ENCODE measurements around the gene INO80E. TPM values are rescaled to one million over a fixed set of nuclear protein-coding genes. Genes with fewer than 3 reads are reported as not detected.

The INO80E gene
- total RNA-seq, 1 experiment from 2014 or later = 87.8 TPM

- no peak for DNase-seq (ENCODE audit: extremely low read depth, low read depth)
Observed at GRCh38 chr16:29975134-29975538, 20.9 kb upstream of the INO80E start.

- DNase-seq (ENCODE audit: extremely low read depth, low read depth) = no peak
Observed at GRCh38 chr16:29975811-29976511, 20.1 kb upstream of the INO80E start.

GRCh38 chr16:29977063-29977825 is 18.8 kb upstream of the INO80E start:
- DNase-seq (ENCODE audit: extremely low read depth, low read depth) = no peak

- no peak for DNase-seq (ENCODE audit: extremely low read depth, low read depth)
Observed at GRCh38 chr16:29978081-29978480, 18.0 kb upstream of the INO80E start.

- DNase-seq (ENCODE audit: extremely low read depth, low read depth) = no peak
Observed at GRCh38 chr16:29978564-29979270, 17.3 kb upstream of the INO80E start.

GRCh38 chr16:29982560-29983419 is 13.3 kb upstream of the INO80E start:
- no peak for DNase-seq (ENCODE audit: extremely low read depth, low read depth)

GRCh38 chr16:29983420-29984136 is 12.5 kb upstream of the INO80E start:
- no peak for DNase-seq (ENCODE audit: extremely low read depth, low read depth)

- no peak for DNase-seq (ENCODE audit: extremely low read depth, low read depth)
Observed at GRCh38 chr16:29984137-29984763, 11.8 kb upstream of the INO80E start.

- DNase-seq (ENCODE audit: extremely low read depth, low read depth) = no peak
Observed at GRCh38 chr16:29984764-29985147, 11.3 kb upstream of the INO80E start.

- DNase-seq (ENCODE audit: extremely low read depth, low read depth) = no peak
Observed at GRCh38 chr16:29985271-29985811, 10.7 kb upstream of the INO80E start.

GRCh38 chr16:29986231-29986630 is 9.8 kb upstream of the INO80E start:
- DNase-seq (ENCODE audit: extremely low read depth, low read depth) = no peak

GRCh38 chr16:29986931-29987330 is 9.1 kb upstream of the INO80E start:
- DNase-seq (ENCODE audit: extremely low read depth, low read depth) = no peak

- no peak for DNase-seq (ENCODE audit: extremely low read depth, low read depth)
Observed at GRCh38 chr16:29987371-29988085, 8.5 kb upstream of the INO80E start.

- no peak for DNase-seq (ENCODE audit: extremely low read depth, low read depth)
Observed at GRCh38 chr16:29988346-29989075, 7.5 kb upstream of the INO80E start.

- DNase-seq (ENCODE audit: extremely low read depth, low read depth) = no peak
Observed at GRCh38 chr16:29989111-29989858, 6.8 kb upstream of the INO80E start.

- DNase-seq (ENCODE audit: extremely low read depth, low read depth) = no peak
Observed at GRCh38 chr16:29990034-29990433, 6.0 kb upstream of the INO80E start.

- DNase-seq (ENCODE audit: extremely low read depth, low read depth) = no peak
Observed at GRCh38 chr16:29990883-29991570, 5.0 kb upstream of the INO80E start.
